ENCODE results near the gene BBX. TPM values are rescaled to one million over a fixed set of nuclear protein-coding genes. Genes with fewer than 3 reads are reported as not detected.

BBX gene
- polyA plus RNA-seq, 3 donors: 15.7 to 25.1 (median 16.6) TPM

- 100% methylated on average over 4 of the region's 5 CpGs for WGBS (ENCODE audit: insufficient coverage)
- Histone ChIP-seq H3K9ac (ENCODE audit: insufficient read depth, low read length, poor library complexity, severe bottlenecking) (no peak overlapping the region), H3K4me2 (replicated peaks; ENCODE audit: extremely low read depth, low read length, poor library complexity, severe bottlenecking) (no peak overlapping the region), H3K36me3 (replicated peaks in 1 of 2; ENCODE audit: control insufficient read depth in 1 of 2, insufficient read depth in 2 of 2, low read length in 2 of 2) (no peaks in the 10 kb centered on the region), H2AFZ (ENCODE audit: insufficient read depth, low read depth, low read length, poor library complexity, severe bottlenecking) (no peak overlapping the region), H3K9me3 (replicated peaks in 1 of 2; ENCODE audit: control insufficient read depth in 1 of 2, insufficient read depth in 1 of 2, low read length in 2 of 2) (no peaks in the 10 kb centered on the region), H3K27ac (ENCODE audit: low read depth in 1 of 2, low read length in 2 of 2) (no peak overlapping the region), H3K27me3 (ENCODE audit: control insufficient read depth in 2 of 2, insufficient read depth in 2 of 2, low read length in 2 of 2) (no peaks in the 10 kb centered on the region), H3K79me2 (ENCODE audit: insufficient read depth, low read length) (no peaks in the 10 kb centered on the region), H4K20me1 (ENCODE audit: insufficient read depth, low read length) (no peaks in the 10 kb centered on the region), H3K4me3 (replicated peaks in 1 of 3; ENCODE audit: low read depth in 2 of 3, low read length in 3 of 3) (no peak overlapping the region), H3K4me1 (ENCODE audit: control insufficient read depth in 1 of 2, insufficient read depth in 2 of 2, low read length in 2 of 2) (no peaks in the 10 kb centered on the region)
- no peak for TF ChIP-seq CTCF (IDR thresholded peaks at IDR 0.05)
- no peaks in the 10 kb centered on the region for H3K36me3 Mint-ChIP-seq
- DNase-seq: no peak
- no peak overlapping the region for H3K4me3 Mint-ChIP-seq
- peaks cover 0 to 2% (median 0%) of the 10 kb centered on the region in 7 donors for H3K9me3 Mint-ChIP-seq
- intact Hi-C loops (cut with micrococcal nuclease): no loop called here
- H3K27ac Mint-ChIP-seq: no peak overlapping the region
- H3K27me3 Mint-ChIP-seq (ENCODE audit: low read depth in 3 of 3): peaks cover 1 to 3% (median 3%) of the 10 kb centered on the region in 3 donors
- H3K4me1 Mint-ChIP-seq: no peaks in the 10 kb centered on the region
Measured at GRCh38 chr3:107837895-107838612, 315.3 kb downstream of the BBX start.

DNA sequence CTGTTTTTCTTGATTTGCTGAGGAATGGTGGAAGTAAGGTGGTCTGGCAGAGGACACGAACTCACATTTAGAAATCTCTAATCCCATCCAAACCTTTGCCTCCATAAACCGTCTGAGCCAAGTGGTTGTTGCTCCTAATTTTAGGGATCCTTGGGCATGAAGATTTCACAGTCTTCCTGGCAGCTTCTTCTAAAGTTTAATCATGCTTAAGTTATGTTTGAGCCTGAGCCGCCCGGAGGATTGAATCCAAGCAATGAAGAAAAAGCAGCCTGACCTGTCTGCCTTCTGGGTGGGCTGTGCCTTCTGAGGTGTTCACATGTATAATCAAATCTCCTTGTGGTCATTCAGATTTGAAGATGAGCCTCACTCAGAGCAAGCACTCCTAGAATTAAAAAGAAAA is 319.1 kb downstream of the BBX start:
- H3K27ac ChIP-seq (ENCODE audit: low read depth in 1 of 2, low read length in 2 of 2): no peak overlapping the region
- H3K4me3 ChIP-seq (replicated peaks in 1 of 3; ENCODE audit: low read depth in 2 of 3, low read length in 3 of 3): no peak overlapping the region
- H3K4me1 ChIP-seq (ENCODE audit: control insufficient read depth in 1 of 2, insufficient read depth in 2 of 2, low read length in 2 of 2): no peaks in the 10 kb centered on the region
- Mint-ChIP-seq H3K9me3 (peaks cover 0 to 2% (median 0%) of the 10 kb centered on the region in 7 donors), H3K4me1 (no peaks in the 10 kb centered on the region), H3K27me3 (ENCODE audit: low read depth in 3 of 3) (peaks cover 1 to 3% (median 1%) of the 10 kb centered on the region in 3 donors), H3K36me3 (no peaks in the 10 kb centered on the region), H3K27ac (no peak overlapping the region), H3K4me3 (no peak overlapping the region)
- no peak overlapping the region for H3K9ac ChIP-seq (ENCODE audit: insufficient read depth, low read length, poor library complexity, severe bottlenecking)
- H3K9me3 ChIP-seq (replicated peaks in 1 of 2; ENCODE audit: control insufficient read depth in 1 of 2, insufficient read depth in 1 of 2, low read length in 2 of 2): no peaks in the 10 kb centered on the region
- no CpG with 5 or more reads among the region's 4 CpGs for WGBS (ENCODE audit: insufficient coverage)
- TF ChIP-seq CTCF (IDR thresholded peaks at IDR 0.05): no peak
- no peaks in the 10 kb centered on the region for H4K20me1 ChIP-seq (ENCODE audit: insufficient read depth, low read length)
- H3K27me3 ChIP-seq (ENCODE audit: control insufficient read depth in 2 of 2, insufficient read depth in 2 of 2, low read length in 2 of 2): no peaks in the 10 kb centered on the region
- intact Hi-C loops (cut with micrococcal nuclease): no loop called here
- H3K4me2 ChIP-seq (replicated peaks; ENCODE audit: extremely low read depth, low read length, poor library complexity, severe bottlenecking): no peak overlapping the region
- DNase-seq: no peak
- H3K79me2 ChIP-seq (ENCODE audit: insufficient read depth, low read length): no peaks in the 10 kb centered on the region
- H3K36me3 ChIP-seq (replicated peaks in 1 of 2; ENCODE audit: control insufficient read depth in 1 of 2, insufficient read depth in 2 of 2, low read length in 2 of 2): no peaks in the 10 kb centered on the region
- H2AFZ ChIP-seq (ENCODE audit: insufficient read depth, low read depth, low read length, poor library complexity, severe bottlenecking): no peak overlapping the region

Data from CD14-positive monocyte (primary cell).